ENCODE data around the gene TPST2. TPM values are rescaled to one million over a fixed set of nuclear protein-coding genes. Genes with fewer than 3 reads are reported as not detected.

The TPST2 gene
- total and polyA plus RNA-seq, 9 of the 15 experiments (the other 6 are each of a cell fraction or from before 2014, with no cell fraction given): 14.2 to 123 (median 60.1) TPM

- in situ Hi-C loops (cut with MboI): no loop called here
- ATAC-seq (no peak), DNase-seq (ENCODE audit: extremely low read depth in 1 of 4, low spot score in 3 of 4) (no peak), FAIRE-seq (no peak)
- peaks cover 7% of the 10 kb centered on the region for H3K9me1 ChIP-seq (ENCODE audit: control insufficient read depth, insufficient read depth, low read length)
- no peak overlapping the region for H3K4me2 ChIP-seq (ENCODE audit: insufficient read depth, low read length)
- H3K27me3 ChIP-seq (ENCODE audit: control insufficient read depth in 2 of 2, insufficient read depth in 2 of 2, low read length in 2 of 2): no peaks in the 10 kb centered on the region
- H4K20me1 ChIP-seq (replicated peaks; ENCODE audit: control insufficient read depth, insufficient read depth, low read length): peaks cover 31% of the 10 kb centered on the region
- TF ChIP-seq TAF9B (IDR thresholded peaks at IDR 0.05; ENCODE audit: partially characterized antibody) (no peak), ZNF583 (CRISPR knock-in tag; IDR thresholded peaks at IDR 0.05) (no peak), ZNF23 (CRISPR knock-in tag; IDR thresholded peaks at IDR 0.05) (no peak), NCOA2 (IDR thresholded peaks at IDR 0.05; ENCODE audit: partially characterized antibody in 2 of 2) (no peak), PBX2 (CRISPR knock-in tag; IDR thresholded peaks at IDR 0.05; ENCODE audit: low read depth) (no peak), PBX2 (tag; conservative IDR thresholded peaks at IDR 0.05; ENCODE audit: low read depth) (no peak), E2F6 (IDR thresholded peaks at IDR 0.05; ENCODE audit: borderline replicate concordance in 1 of 2, extremely low read depth in 1 of 2, insufficient read depth in 1 of 2, insufficient read length in 1 of 2, low read depth in 1 of 2, low read length in 1 of 2, poor library complexity in 1 of 2, severe bottlenecking in 1 of 2) (no peak)
- H3K27ac ChIP-seq (ENCODE audit: extremely low read depth, low read depth, low read length): no peak overlapping the region
- peaks cover 51% of the 10 kb centered on the region for H3K36me3 ChIP-seq (ENCODE audit: control insufficient read depth, insufficient read depth, low read length)
- WGBS (ENCODE audit: insufficient coverage, low coverage, missing lambda C conversion rate): 100% methylated on average over 4 of the region's 5 CpGs
- H2AFZ ChIP-seq (ENCODE audit: low read depth, low read length): no peak overlapping the region
- H3K9ac ChIP-seq (ENCODE audit: insufficient read depth in 1 of 2, low read depth in 2 of 2, low read length in 2 of 2): no peak overlapping the region; a peak in 1 of 4 replicates
- intact Hi-C loops (cut with micrococcal nuclease): no loop called here
- peaks cover 0 to 8% of the 10 kb centered on the region in 2 experiments; a peak in 3 of 5 replicates for H3K4me1 ChIP-seq (replicated peaks in 1 of 2; ENCODE audit: control insufficient read depth in 2 of 2, insufficient read depth in 2 of 2, low read length in 2 of 2)
- no peaks in the 10 kb centered on the region for H3K9me3 ChIP-seq (replicated peaks; ENCODE audit: control insufficient read depth, insufficient read depth, low read depth, low read length)
- peaks cover 92% of the 10 kb centered on the region for H3K79me2 ChIP-seq (ENCODE audit: control insufficient read depth, insufficient read depth, low read length)
- ChIA-PET POLR2A (no interaction called here), CTCF (ENCODE audit: low intra/inter-chr PET ratio) (no interaction called here)
- BruUV-seq (replicated peaks): no TSS peak
- no peak overlapping the region for H3K4me3 ChIP-seq
Observed at GRCh38 chr22:26556904-26557303, 33.0 kb downstream of the TPST2 start.
